Right kidney (tissue), 1 donor: ENCODE results near the gene SCRN3.
"Not testable (repeated sequence)": the region's sequence is repeated elsewhere in the genome, so short reads cannot be mapped to it uniquely, and the experiment has no call there.

ENCODE experiments used
- DNase-seq: peaks from one replicate; pipeline ENCODE4 v3.0.0-alpha.2; 2016

The SCRN3 gene

GRCh38 chr2:174400853-174401252 is 5.3 kb downstream of the SCRN3 start:
- DNase-seq, result no peak

- no peak for DNase-seq
Measured at GRCh38 chr2:174403628-174404027, 8.1 kb downstream of the SCRN3 start.

GRCh38 chr2:174410039-174410438 is 14.5 kb downstream of the SCRN3 start:
- not testable (repeated sequence) for DNase-seq

GRCh38 chr2:174412256-174412655 is 16.7 kb downstream of the SCRN3 start:
- DNase-seq, result no peak

- DNase-seq, result no peak
Measured at GRCh38 chr2:174428214-174428613, 32.7 kb downstream of the SCRN3 start.

- DNase-seq, result no peak
Measured at GRCh38 chr2:174430066-174430465, 34.5 kb downstream of the SCRN3 start.

GRCh38 chr2:174431902-174432301 is 36.4 kb downstream of the SCRN3 start:
- DNase-seq, result no peak

- DNase-seq, result no peak
Measured at GRCh38 chr2:174436351-174436750, 40.8 kb downstream of the SCRN3 start.

GRCh38 chr2:174438146-174438886 is 42.8 kb downstream of the SCRN3 start:
- DNase-seq, result no peak

- no peak for DNase-seq
Measured at GRCh38 chr2:174439323-174439722, 43.8 kb downstream of the SCRN3 start.

GRCh38 chr2:174439950-174440349 is 44.4 kb downstream of the SCRN3 start:
- no peak for DNase-seq

GRCh38 chr2:174442546-174443510 is 47.3 kb downstream of the SCRN3 start:
- DNase-seq, result no peak

GRCh38 chr2:174444761-174445160 is 49.2 kb downstream of the SCRN3 start:
- DNase-seq, result no peak

- no peak for DNase-seq
Measured at GRCh38 chr2:174445248-174445647, 49.7 kb downstream of the SCRN3 start.

- DNase-seq, result no peak
Measured at GRCh38 chr2:174446531-174446930, 51.0 kb downstream of the SCRN3 start.

- DNase-seq, result no peak
Measured at GRCh38 chr2:174449033-174449432, 53.5 kb downstream of the SCRN3 start.

GRCh38 chr2:174450021-174450816 is 54.7 kb downstream of the SCRN3 start:
- no peak for DNase-seq

- no peak for DNase-seq
Measured at GRCh38 chr2:174454566-174454965, 59.0 kb downstream of the SCRN3 start.

- DNase-seq, result no peak
Measured at GRCh38 chr2:174461221-174461620, 65.7 kb downstream of the SCRN3 start.

- no peak for DNase-seq
Measured at GRCh38 chr2:174465327-174465726, 69.8 kb downstream of the SCRN3 start.

GRCh38 chr2:174473796-174474195 is 78.3 kb downstream of the SCRN3 start:
- DNase-seq, result no peak

GRCh38 chr2:174477759-174478158 is 82.2 kb downstream of the SCRN3 start:
- no peak for DNase-seq
